Rectal smooth muscle tissue (tissue), 1 donor: ENCODE data around the gene RNF4.

ENCODE experiments used
- H3K27ac ChIP-seq: one replicate; pipeline ENCODE4 v1.7.0; 2013; ENCODE audit warnings: low read depth, low read length, inconsistent platforms
- H3K27me3 ChIP-seq: one replicate; pipeline ENCODE4 v1.7.0; 2013; ENCODE audit warnings: low read length; ENCODE audit not compliant: control insufficient read depth, insufficient read depth
- H3K36me3 ChIP-seq: one replicate; pipeline ENCODE4 v1.7.0; 2013; ENCODE audit warnings: low read length; ENCODE audit not compliant: control insufficient read depth, insufficient read depth
- H3K4me1 ChIP-seq: one replicate; pipeline ENCODE4 v1.7.0; 2013; ENCODE audit warnings: low read length; ENCODE audit not compliant: control insufficient read depth, insufficient read depth
- H3K4me3 ChIP-seq: one replicate; pipeline ENCODE4 v1.7.0; 2013; ENCODE audit warnings: low read length
- H3K9ac ChIP-seq: one replicate; pipeline ENCODE4 v1.7.0; 2013; ENCODE audit warnings: low read length

Gene RNF4, protein sequence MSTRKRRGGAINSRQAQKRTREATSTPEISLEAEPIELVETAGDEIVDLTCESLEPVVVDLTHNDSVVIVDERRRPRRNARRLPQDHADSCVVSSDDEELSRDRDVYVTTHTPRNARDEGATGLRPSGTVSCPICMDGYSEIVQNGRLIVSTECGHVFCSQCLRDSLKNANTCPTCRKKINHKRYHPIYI

DNA sequence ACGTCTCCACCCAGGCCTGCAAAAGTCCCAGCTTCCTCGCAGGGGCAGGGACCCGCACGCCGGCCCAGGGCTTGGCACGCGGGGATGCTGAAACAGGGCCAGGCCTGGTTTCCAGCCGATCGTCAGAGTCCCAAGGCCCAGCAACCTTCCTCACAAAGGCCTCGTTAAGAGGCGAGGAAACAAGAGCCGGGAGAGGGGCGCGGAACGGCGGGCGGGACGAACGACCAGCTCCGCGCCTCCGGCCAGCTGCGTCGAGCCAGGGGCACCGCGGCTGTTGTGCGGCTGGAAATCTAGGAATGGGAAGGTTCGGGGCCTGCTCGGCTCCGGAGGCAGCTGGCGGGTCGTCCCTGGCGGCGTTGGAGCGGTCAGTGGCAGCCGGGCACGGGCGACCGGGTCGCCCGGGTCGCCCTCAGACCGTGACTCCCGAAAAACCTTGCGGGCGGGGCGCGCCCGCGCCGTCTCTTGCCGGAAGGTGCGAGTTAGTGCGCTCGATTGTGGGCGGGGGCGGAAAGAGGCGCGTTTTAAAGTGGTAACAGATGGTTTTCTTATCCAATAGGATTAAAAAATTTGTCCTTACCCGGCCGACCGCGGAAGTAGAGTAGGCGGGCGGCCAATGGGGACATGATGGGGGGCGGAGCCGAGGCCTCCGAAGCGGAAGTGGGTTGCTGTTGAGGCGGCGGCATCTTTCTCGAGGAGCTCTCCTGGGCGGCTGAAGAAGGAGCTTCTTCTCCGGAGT is at the start of gene RNF4:
TSS of gene RNF4 (plus strand) at position 651 of the 736 bp plus-strand sequence. CDS start 21,388 bp downstream, outside the sequence.
- H3K36me3 ChIP-seq = peaks cover 6% of the 10 kb centered on the region

DNA sequence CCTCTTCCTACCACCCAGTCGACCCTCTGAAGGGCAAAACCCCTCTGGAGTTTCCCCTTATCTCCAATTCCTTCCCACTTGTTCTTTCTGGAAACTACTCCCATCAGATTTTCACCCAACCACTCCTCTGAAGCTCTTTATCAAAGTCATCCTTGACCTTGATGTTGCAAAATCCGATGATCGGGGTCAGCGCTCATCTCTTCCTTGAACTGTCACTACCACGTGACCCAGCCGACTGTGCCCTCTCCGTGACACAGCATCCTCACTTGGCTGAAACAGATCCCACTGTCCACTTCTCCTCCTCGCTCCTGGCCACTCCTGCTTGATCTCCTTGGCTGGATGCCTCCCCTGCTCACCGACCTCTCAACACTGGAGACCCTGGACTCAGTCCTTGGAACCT is 49.1 kb upstream of the RNF4 start:
- H3K36me3 ChIP-seq = no peaks in the 10 kb centered on the region
- H3K9ac ChIP-seq = no peak overlapping the region
- H3K27ac ChIP-seq = no peak overlapping the region
- peaks cover 6% of the 10 kb centered on the region for H3K4me1 ChIP-seq
- H3K27me3 ChIP-seq = peaks cover 22% of the 10 kb centered on the region
- no peak overlapping the region for H3K4me3 ChIP-seq

More for the DNA sequence above, at the start of gene RNF4:
- H3K9ac ChIP-seq = peak within 1 kb of the TSS; percentile 94
- H3K4me1 ChIP-seq = peaks cover 10% of the 10 kb centered on the region
- peak within 1 kb of the TSS; percentile 92 for H3K27ac ChIP-seq
- H3K4me3 ChIP-seq = peak within 1 kb of the TSS; percentile 89
- no peaks in the 10 kb centered on the region for H3K27me3 ChIP-seq

- H3K27ac ChIP-seq = no peak overlapping the region
- peaks cover 6% of the 10 kb centered on the region for H3K4me1 ChIP-seq
- no peak overlapping the region for H3K4me3 ChIP-seq
- peaks cover 20% of the 10 kb centered on the region for H3K27me3 ChIP-seq
- no peak overlapping the region for H3K9ac ChIP-seq
- no peaks in the 10 kb centered on the region for H3K36me3 ChIP-seq
Observed at GRCh38 chr4:2421928-2422327, 47.0 kb upstream of the RNF4 start.

DNA sequence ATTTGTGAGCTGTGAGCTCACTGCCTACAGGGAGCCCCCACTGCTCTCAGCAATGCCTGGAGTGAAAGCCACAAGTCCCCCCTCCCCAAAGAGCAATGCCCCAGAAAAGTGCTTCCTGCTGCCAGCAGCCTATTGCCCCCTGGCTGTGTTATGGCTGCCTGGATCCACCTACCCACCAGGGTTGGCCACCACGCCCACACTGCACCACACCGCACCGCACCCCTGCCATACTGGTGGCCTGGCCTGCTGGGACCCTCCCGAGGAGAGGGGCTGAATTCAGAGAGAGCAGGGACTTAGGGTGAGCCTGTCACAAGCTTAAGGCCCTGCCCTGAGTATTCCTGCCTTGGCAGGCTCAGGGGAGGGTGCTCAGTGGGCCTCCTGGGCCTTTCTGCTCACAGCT is 45.8 kb upstream of the RNF4 start:
- Histone ChIP-seq H3K36me3 (no peaks in the 10 kb centered on the region), H3K27me3 (peaks cover 14% of the 10 kb centered on the region)

GRCh38 chr4:2423695-2424094 is 45.2 kb upstream of the RNF4 start:
- no peak overlapping the region for H3K4me3 ChIP-seq
- no peaks in the 10 kb centered on the region for H3K36me3 ChIP-seq
- no peak overlapping the region for H3K9ac ChIP-seq
- no peak overlapping the region for H3K27ac ChIP-seq
- peaks cover 14% of the 10 kb centered on the region for H3K27me3 ChIP-seq
- H3K4me1 ChIP-seq = peaks cover 6% of the 10 kb centered on the region

More for the DNA sequence above, 45.8 kb upstream of the RNF4 start:
- Histone ChIP-seq H3K4me1 (peaks cover 6% of the 10 kb centered on the region), H3K27ac (no peak overlapping the region), H3K9ac (no peak overlapping the region), H3K4me3 (no peak overlapping the region)

GRCh38 chr4:2424581-2424980 is 44.3 kb upstream of the RNF4 start:
- Histone ChIP-seq H3K27me3 (peaks cover 14% of the 10 kb centered on the region), H3K4me3 (no peak overlapping the region), H3K4me1 (no peaks in the 10 kb centered on the region), H3K9ac (no peak overlapping the region), H3K36me3 (no peaks in the 10 kb centered on the region), H3K27ac (no peak overlapping the region)

DNA sequence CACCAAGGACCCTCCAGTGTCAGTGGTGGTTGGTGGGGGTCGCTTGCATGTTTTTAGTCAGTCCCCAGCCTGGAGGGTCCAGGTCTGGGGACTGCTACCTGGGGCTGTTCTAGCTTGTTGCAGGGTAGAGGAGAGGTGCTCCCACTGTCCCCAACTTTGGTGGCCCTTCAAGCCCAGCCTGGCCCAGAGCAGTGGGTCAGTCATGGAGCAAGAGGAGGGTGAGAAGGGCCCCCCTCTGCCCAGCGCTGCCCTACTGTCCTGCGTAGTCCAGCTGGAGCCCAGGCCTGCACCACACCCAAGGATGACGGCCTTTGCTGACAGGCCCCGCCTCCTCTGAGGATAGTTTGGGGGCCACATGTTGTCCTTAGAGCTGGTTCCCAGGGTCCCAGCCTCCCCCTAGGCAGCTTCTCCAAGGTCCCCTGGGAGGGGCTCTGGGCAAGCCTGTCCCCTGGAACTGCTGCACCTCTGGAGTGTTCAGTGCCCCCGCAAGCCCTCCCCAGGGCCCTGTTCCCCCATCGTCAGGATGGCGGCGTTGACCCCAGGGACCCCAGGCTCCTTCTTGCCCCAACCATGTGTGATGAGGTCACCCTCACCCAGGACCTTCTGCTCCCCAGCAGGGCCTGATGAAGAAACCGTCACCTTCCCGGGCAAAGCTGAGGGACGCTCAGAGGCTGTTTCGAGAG is 43.4 kb upstream of the RNF4 start:
- no peaks in the 10 kb centered on the region for H3K4me1 ChIP-seq
- H3K36me3 ChIP-seq = no peaks in the 10 kb centered on the region
- no peak overlapping the region for H3K4me3 ChIP-seq
- H3K27me3 ChIP-seq = peaks cover 8% of the 10 kb centered on the region
- H3K27ac ChIP-seq = no peak overlapping the region
- no peak overlapping the region for H3K9ac ChIP-seq

DNA sequence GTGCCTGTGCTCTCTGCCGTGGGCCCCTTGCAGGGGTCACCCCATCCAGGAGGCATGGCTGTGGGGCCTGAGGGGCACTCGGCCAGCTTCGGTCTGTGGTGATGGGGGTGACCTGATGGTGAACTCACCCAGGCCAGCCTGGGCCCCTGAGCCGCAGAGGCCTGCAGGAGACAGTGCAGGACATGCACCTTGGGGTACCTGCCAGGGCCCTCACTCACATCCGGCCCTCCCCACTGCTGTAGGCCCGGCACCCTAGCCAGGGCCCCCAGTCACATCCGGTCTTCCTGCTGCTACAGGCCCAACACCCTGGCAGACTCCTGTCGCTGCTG is 42.9 kb upstream of the RNF4 start:
- H3K27me3 ChIP-seq = peaks cover 8% of the 10 kb centered on the region
- H3K9ac ChIP-seq = no peak overlapping the region
- no peaks in the 10 kb centered on the region for H3K4me1 ChIP-seq
- H3K36me3 ChIP-seq = no peaks in the 10 kb centered on the region
- H3K4me3 ChIP-seq = no peak overlapping the region
- H3K27ac ChIP-seq = no peak overlapping the region

DNA sequence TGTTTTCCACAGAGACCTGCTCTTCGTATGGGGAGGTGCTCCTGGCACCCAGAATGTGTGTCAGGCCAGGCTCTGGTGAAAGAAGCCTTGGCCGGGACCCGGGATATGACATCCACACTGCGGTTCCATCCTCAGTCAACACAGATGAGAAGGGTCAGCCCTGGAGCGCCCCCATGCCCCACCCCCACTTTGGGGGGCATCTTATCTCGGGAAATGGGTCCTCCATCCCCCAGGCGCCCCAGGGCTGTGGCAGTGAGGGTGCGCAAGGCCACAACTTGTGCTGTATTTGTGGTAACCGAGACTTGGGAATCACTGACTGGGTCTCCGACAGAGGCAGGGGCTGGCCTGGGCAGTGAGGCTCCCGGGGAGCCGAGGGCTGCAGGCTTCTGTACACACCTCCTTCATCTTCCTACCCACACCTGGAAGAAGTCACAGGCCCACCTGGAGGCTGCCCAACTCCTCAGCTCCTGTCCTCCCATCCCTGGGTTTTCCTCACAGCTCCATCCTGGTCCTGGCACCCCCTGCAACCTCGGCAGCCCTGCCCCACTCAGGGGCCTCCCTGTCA is 42.1 kb upstream of the RNF4 start:
- Histone ChIP-seq H3K36me3 (no peaks in the 10 kb centered on the region), H3K27me3 (peaks cover 8% of the 10 kb centered on the region)

DNA sequence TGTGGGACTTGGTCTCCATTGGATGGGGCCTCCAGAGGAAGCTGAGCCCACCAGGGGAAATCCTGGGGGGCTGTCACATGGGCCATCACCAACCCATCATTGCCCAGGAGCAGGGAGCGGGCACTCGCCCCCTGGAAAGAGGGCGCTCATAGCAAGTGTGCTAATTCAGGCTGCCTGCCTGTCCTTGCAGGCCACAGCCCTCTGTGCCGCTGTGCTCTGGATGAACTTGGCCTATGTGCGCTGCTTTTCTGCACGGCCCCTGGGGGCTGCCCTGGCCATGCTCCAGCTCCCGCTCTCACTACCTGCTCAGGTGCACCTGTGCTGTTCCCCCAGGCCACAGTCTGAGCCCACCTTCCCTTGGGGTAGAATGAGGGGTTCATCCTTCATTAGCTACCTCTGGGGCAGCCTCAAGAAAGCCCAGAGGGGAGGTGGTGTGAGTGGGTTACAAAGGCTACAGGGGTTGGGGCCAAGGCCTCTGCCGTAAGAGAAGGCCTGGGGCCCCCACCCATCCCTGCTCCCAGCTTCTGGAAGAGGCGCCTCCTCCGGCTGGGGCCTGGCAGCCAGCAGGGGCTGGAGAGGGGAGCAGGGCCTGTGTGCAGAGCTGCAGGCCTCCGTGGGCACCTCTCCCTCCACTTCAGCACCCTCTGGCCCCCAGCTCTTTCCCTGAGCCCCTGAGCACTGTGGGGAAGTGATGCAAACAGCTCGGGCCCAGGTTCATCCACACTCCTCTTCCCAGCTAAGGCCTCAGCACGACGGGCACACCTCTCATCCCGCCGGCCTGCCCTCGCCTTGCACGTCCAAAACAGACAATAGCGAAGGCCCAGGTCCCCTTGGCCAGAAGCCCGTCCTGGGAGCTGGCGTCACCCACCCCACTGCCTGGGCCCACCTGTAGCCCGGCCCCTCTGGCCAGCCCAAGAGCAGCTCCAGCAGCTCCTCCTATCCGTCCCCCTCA is 41.2 kb upstream of the RNF4 start:
- Histone ChIP-seq H3K27ac (no peak overlapping the region), H3K9ac (no peak overlapping the region), H3K4me3 (no peak overlapping the region), H3K36me3 (no peaks in the 10 kb centered on the region), H3K27me3 (peaks cover 3% of the 10 kb centered on the region), H3K4me1 (no peaks in the 10 kb centered on the region)

More for the DNA sequence above, 42.1 kb upstream of the RNF4 start:
- Histone ChIP-seq H3K4me3 (no peak overlapping the region), H3K27ac (no peak overlapping the region), H3K4me1 (no peaks in the 10 kb centered on the region), H3K9ac (no peak overlapping the region)

DNA sequence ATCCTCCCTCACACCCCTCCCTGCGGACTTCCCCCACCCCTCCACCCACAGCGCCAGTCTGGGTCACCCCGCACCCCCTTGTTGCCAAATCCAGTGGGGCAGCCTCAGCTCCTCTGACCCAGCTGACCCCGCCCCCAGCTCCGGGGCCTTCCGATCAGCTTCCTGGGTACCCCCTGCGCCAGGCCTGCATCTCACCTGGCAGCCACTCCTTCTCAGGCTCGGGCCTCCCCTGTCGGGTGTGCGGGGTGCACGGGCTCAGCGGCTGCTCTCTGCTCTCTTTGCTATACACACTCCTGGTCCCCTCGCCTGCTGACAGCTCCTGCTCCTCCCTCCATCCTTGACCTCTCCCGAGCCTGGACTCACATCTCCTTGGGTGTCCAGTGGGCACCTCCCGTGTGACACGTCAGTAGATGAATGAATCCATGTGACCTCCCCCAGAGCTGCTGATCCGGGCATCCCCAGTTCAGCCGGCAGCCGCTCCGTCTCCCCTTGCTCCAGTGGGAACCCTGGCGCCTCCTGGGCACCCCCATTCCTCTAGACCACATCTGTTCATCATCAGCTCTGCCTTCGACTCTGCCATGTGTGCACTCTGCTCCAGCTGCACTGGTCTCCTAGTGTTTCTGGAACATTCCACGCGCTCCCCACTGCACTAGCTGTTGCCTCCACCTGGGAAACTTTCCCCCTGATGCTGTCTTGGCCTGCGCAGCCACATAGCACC is 40.3 kb upstream of the RNF4 start:
- Histone ChIP-seq H3K27me3 (peaks cover 3% of the 10 kb centered on the region), H3K4me1 (no peaks in the 10 kb centered on the region), H3K27ac (no peak overlapping the region), H3K9ac (no peak overlapping the region), H3K4me3 (no peak overlapping the region), H3K36me3 (no peaks in the 10 kb centered on the region)
